Fibroblast of lung (primary cell): ENCODE results near the gene OTUD4.

Experiments
- EZH2 ChIP-seq: IDR thresholded peaks from 2 replicates; pipeline ENCODE4 v1.5.1; 2012; ENCODE audit warnings: low read length, control low read depth, mild to moderate bottlenecking; ENCODE audit errors: missing control alignments
- TF ChIP-seq, protein P1 (sequence below), 2 donors: IDR thresholded peaks in 1 of 2; conservative IDR thresholded peaks in 1 of 2; 1 replicate in 1 of 2; 2 replicates in 1 of 2; pipeline ENCODE4 v1.5.1; 2011 to 2012; ENCODE audit warnings: low read length in 2 of 2, control low read depth in 1 of 2, inconsistent platforms in 1 of 2, low read depth in 1 of 2, mild to moderate bottlenecking in 1 of 2

DNA sequence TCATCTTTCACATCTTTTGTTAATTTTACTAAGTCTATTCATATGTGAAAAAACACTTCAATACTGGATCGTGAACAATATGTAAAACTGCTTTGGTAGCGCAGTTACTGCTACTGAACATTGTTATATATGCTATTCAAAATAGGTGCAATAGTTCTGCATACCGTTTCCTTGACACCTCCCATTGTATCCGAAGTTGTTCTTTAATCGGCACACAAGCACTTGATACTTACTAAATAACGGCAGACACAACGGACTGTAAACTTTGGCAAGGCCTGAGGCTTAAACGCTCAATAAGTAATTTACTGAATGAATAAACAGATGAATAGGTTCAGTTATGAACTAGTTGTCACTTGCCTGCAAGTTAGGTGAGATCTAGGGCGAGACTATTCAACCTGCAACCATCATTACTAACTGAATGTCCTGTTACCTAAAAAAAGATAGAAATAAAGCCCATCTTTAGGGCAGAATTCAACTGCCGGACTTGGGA, 83.0 kb downstream of the OTUD4 start:
- TF ChIP-seq, protein P1, sequence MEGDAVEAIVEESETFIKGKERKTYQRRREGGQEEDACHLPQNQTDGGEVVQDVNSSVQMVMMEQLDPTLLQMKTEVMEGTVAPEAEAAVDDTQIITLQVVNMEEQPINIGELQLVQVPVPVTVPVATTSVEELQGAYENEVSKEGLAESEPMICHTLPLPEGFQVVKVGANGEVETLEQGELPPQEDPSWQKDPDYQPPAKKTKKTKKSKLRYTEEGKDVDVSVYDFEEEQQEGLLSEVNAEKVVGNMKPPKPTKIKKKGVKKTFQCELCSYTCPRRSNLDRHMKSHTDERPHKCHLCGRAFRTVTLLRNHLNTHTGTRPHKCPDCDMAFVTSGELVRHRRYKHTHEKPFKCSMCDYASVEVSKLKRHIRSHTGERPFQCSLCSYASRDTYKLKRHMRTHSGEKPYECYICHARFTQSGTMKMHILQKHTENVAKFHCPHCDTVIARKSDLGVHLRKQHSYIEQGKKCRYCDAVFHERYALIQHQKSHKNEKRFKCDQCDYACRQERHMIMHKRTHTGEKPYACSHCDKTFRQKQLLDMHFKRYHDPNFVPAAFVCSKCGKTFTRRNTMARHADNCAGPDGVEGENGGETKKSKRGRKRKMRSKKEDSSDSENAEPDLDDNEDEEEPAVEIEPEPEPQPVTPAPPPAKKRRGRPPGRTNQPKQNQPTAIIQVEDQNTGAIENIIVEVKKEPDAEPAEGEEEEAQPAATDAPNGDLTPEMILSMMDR (conservative IDR thresholded peaks at IDR 0.05 in 1 of 2, IDR thresholded peaks at IDR 0.05 in 1 of 2; ENCODE audit: low read depth in 1 of 2, low read length in 2 of 2) = no peak
- no peak for TF ChIP-seq EZH2
